Liver (tissue), 9 donors: ENCODE measurements around the gene HLA-A. TPM values are rescaled to one million over a fixed set of nuclear protein-coding genes. Genes with fewer than 3 reads are reported as not detected.

Source experiments
- DNase-seq: peaks from one replicate; pipeline ENCODE4 v3.0.0-alpha.2; 2017; ENCODE audit warnings: low spot score
- H3K27ac ChIP-seq, 2 donors: one replicate each; pipeline ENCODE4 v1.7.0; 2013; ENCODE audit warnings: inconsistent platforms in 2 of 2, low read length in 2 of 2, control low read depth in 1 of 2, low read depth in 1 of 2, mild to moderate bottlenecking in 1 of 2
- H3K27me3 ChIP-seq, 4 donors: one replicate each; pipeline versions ENCODE4 v1.6.1 to v1.7.0; 2013; ENCODE audit warnings: low read length in 3 of 4, inconsistent platforms in 1 of 4, mild to moderate bottlenecking in 1 of 4, moderate library complexity in 1 of 4; ENCODE audit not compliant: control insufficient read depth in 4 of 4, insufficient read depth in 4 of 4
- H3K36me3 ChIP-seq, 4 donors: one replicate each; pipeline versions ENCODE4 v1.6.1 to v1.7.0; 2013; ENCODE audit warnings: low read length in 3 of 4, mild to moderate bottlenecking in 3 of 4, low read depth in 1 of 4, moderate library complexity in 1 of 4; ENCODE audit not compliant: control insufficient read depth in 4 of 4, insufficient read depth in 3 of 4
- H3K4me1 ChIP-seq, 4 donors: one replicate each; pipeline versions ENCODE4 v1.6.1 to v1.7.0; 2013; ENCODE audit warnings: low read length in 3 of 4, mild to moderate bottlenecking in 3 of 4, moderate library complexity in 1 of 4; ENCODE audit not compliant: control insufficient read depth in 4 of 4, insufficient read depth in 4 of 4
- H3K4me3 ChIP-seq, 3 donors: one replicate each; pipeline versions ENCODE4 v1.6.1 to v1.7.0; 2013; ENCODE audit warnings: low read length in 3 of 3, control low read depth in 1 of 3, low read depth in 1 of 3, mild to moderate bottlenecking in 1 of 3
- H3K9ac ChIP-seq, 2 donors: one replicate each; pipeline ENCODE4 v1.7.0; 2013; ENCODE audit warnings: low read length in 2 of 2, mild to moderate bottlenecking in 2 of 2, moderate library complexity in 2 of 2, control low read depth in 1 of 2, low read depth in 1 of 2
- H3K9me3 ChIP-seq, 4 donors: one replicate each; pipeline versions ENCODE4 v1.6.1 to v1.7.0; 2013; ENCODE audit warnings: low read length in 3 of 4; ENCODE audit not compliant: control insufficient read depth in 4 of 4
- ATF3 ChIP-seq: IDR thresholded peaks from 2 replicates; pipeline ENCODE4 v1.6.1; 2016; ENCODE audit warnings: antibody characterized with exemption
- CTCF ChIP-seq: fragments of 150-350 bp; IDR thresholded peaks from 2 replicates; pipeline ENCODE4 v1.5.1; 2017; ENCODE audit warnings: improper control_type of control experiment, low read depth, low read length; ENCODE audit not compliant: missing input control
- EGR1 ChIP-seq, 2 donors: IDR thresholded peaks; 2 replicates each; pipeline ENCODE4 v1.6.1; 2016 to 2018; ENCODE audit warnings: antibody characterized with exemption in 2 of 2, low read depth in 2 of 2
- FOXA1 ChIP-seq: IDR thresholded peaks from 2 replicates; pipeline ENCODE4 v1.6.1; 2016; ENCODE audit warnings: antibody characterized with exemption
- FOXA2 ChIP-seq: IDR thresholded peaks from 2 replicates; pipeline ENCODE4 v1.6.1; 2016; ENCODE audit warnings: antibody characterized with exemption
- GABPA ChIP-seq, 2 donors: IDR thresholded peaks in 1 of 2; conservative IDR thresholded peaks in 1 of 2; 2 replicates each; pipeline ENCODE4 v1.6.1; 2016; ENCODE audit warnings: antibody characterized with exemption in 2 of 2, mild to moderate bottlenecking in 1 of 2, moderate library complexity in 1 of 2
- HNF4A ChIP-seq, 2 donors: conservative IDR thresholded peaks; 2 replicates each; pipeline ENCODE4 v1.6.1; 2016; ENCODE audit warnings: antibody characterized with exemption in 2 of 2, mild to moderate bottlenecking in 2 of 2
- HNF4G ChIP-seq: IDR thresholded peaks from 2 replicates; pipeline ENCODE4 v1.6.1; 2016; ENCODE audit warnings: antibody characterized with exemption
- JUND ChIP-seq, 2 donors: IDR thresholded peaks; 2 replicates each; pipeline ENCODE4 v1.6.1; 2016; ENCODE audit warnings: antibody characterized with exemption in 2 of 2
- MAX ChIP-seq: IDR thresholded peaks from 2 replicates; pipeline ENCODE4 v1.6.1; 2016; ENCODE audit warnings: antibody characterized with exemption
- NR2F2 ChIP-seq: IDR thresholded peaks from 2 replicates; pipeline ENCODE4 v1.6.1; 2016; ENCODE audit warnings: antibody characterized with exemption
- RAD21 ChIP-seq, 2 donors: IDR thresholded peaks; 2 replicates each; pipeline ENCODE4 v1.6.1; 2016; ENCODE audit warnings: antibody characterized with exemption in 2 of 2, mild to moderate bottlenecking in 2 of 2
- REST ChIP-seq: IDR thresholded peaks from 2 replicates; pipeline ENCODE4 v1.6.1; 2016; ENCODE audit warnings: antibody characterized with exemption, mild to moderate bottlenecking
- RXRA ChIP-seq, 2 donors: IDR thresholded peaks; 2 replicates each; pipeline ENCODE4 v1.6.1; 2017 to 2018; ENCODE audit warnings: antibody characterized with exemption in 2 of 2, mild to moderate bottlenecking in 1 of 2
- SP1 ChIP-seq: IDR thresholded peaks from 2 replicates; pipeline ENCODE4 v1.6.1; 2018; ENCODE audit warnings: antibody characterized with exemption, mild to moderate bottlenecking
- TAF1 ChIP-seq: conservative IDR thresholded peaks from 2 replicates; pipeline ENCODE4 v1.6.1; 2016; ENCODE audit warnings: antibody characterized with exemption, mild to moderate bottlenecking
- YY1 ChIP-seq: IDR thresholded peaks from 2 replicates; pipeline ENCODE4 v1.6.1; 2016; ENCODE audit warnings: antibody characterized with exemption, mild to moderate bottlenecking
- ZBTB33 ChIP-seq: IDR thresholded peaks from 2 replicates; pipeline ENCODE4 v1.6.1; 2016; ENCODE audit warnings: antibody characterized with exemption
- WGBS: extraction: QIAGEN DNeasy Blood & Tissue Kit; methylation state at CpG from one replicate; pipeline ENCODE4 v1.1.7; 2013; 5-methylcytosine and 5-hydroxymethylcytosine counted together
- polyA plus RNA-seq, 2 donors: library from polyadenylated mRNA; stranded (reverse) in 1 of 2; unstranded in 1 of 2; fragments of 200-250 nt in 1 of 2; fragments of >200 nt in 1 of 2; fragmentation: Nextera tagmentation in 1 of 2; extraction: Ambion mirVana in 1 of 2; gene quantifications; one replicate each; pipeline versions ENCODE4 v1.2.1 to v1.2.3, GENCODE V29; 2013 to 2015
- total RNA-seq, 2 donors: library from RNA; depleted of rRNA; stranded (reverse); fragments of >200 nt; gene quantifications; one replicate each; pipeline ENCODE4 v1.2.3, GENCODE V29; 2014
- donor health status: healthy.
- donor health status: healthy.
- donor health status: healthy.
- donor health status: healthy.
- donor health status: healthy.

HLA-A gene
- total and polyA plus RNA-seq, 4 donors = 145 to 321 (median 223) TPM

- Histone ChIP-seq H3K9me3 (no peaks in the 10 kb centered on the region), H3K4me1 (no peaks in the 10 kb centered on the region), H3K27ac (no peak overlapping the region), H3K9ac (no peak overlapping the region), H3K4me3 (no peak overlapping the region), H3K36me3 (no peaks in the 10 kb centered on the region), H3K27me3 (no peaks in the 10 kb centered on the region)
- no peak for TF ChIP-seq FOXA2
- no peak for TF ChIP-seq YY1
- no peak for TF ChIP-seq SP1
- no peak for TF ChIP-seq HNF4A (conservative IDR thresholded peaks at IDR 0.05)
- no peak for TF ChIP-seq FOXA1
- no peak for TF ChIP-seq RXRA (IDR thresholded peaks at IDR 0.05)
- TF ChIP-seq ZBTB33 = no peak
- no peak for TF ChIP-seq MAX
- TF ChIP-seq REST = no peak
- no peak for TF ChIP-seq HNF4G
- no peak for TF ChIP-seq NR2F2
- 82% methylated on average over 5 of the region's 5 CpGs for WGBS
- no peak for DNase-seq
Observed at GRCh38 chr6:29994826-29995225, 52.5 kb downstream of the HLA-A start.

- Histone ChIP-seq H3K4me1 (no peaks in the 10 kb centered on the region), H3K4me3 (no peak overlapping the region), H3K27me3 (no peaks in the 10 kb centered on the region), H3K36me3 (no peaks in the 10 kb centered on the region), H3K9ac (no peak overlapping the region), H3K9me3 (no peaks in the 10 kb centered on the region), H3K27ac (no peak overlapping the region)
- WGBS = 55% methylated on average over 2 of the region's 2 CpGs
- TF ChIP-seq CTCF = no peak
- TF ChIP-seq ATF3 = no peak
- no peak for TF ChIP-seq GABPA (IDR thresholded peaks at IDR 0.05 in 1 of 2, conservative IDR thresholded peaks at IDR 0.05 in 1 of 2)
- TF ChIP-seq YY1 = no peak
- TF ChIP-seq HNF4A (conservative IDR thresholded peaks at IDR 0.05) = no peak
- no peak for TF ChIP-seq HNF4G
- TF ChIP-seq ZBTB33 = no peak
- TF ChIP-seq TAF1 = no peak
- no peak for TF ChIP-seq RAD21 (IDR thresholded peaks at IDR 0.05)
- TF ChIP-seq MAX = no peak
- no peak for TF ChIP-seq JUND (IDR thresholded peaks at IDR 0.05)
- no peak for TF ChIP-seq EGR1 (IDR thresholded peaks at IDR 0.05; ENCODE audit: low read depth in 2 of 2)
- no peak for TF ChIP-seq FOXA1
- no peak for DNase-seq
Observed at GRCh38 chr6:29995340-29995777, 53.0 kb downstream of the HLA-A start.
